HG02884 (cell line): ENCODE measurements around the gene RALGPS1.

Experiments used
- ATAC-seq: cut with Tn5 transposase; IDR thresholded peaks from one replicate; pipeline ENCODE4 v1.9.1; 2021; ENCODE audit warnings: mild to moderate bottlenecking, moderate library complexity; ENCODE audit not compliant: unreplicated experiment

RALGPS1 gene

GRCh38 chr9:127075624-127076372 is 161.2 kb downstream of the RALGPS1 start:
- ATAC-seq = no peak

- ATAC-seq = no peak
These were observed 162.5 kb downstream of the RALGPS1 start for GRCh38 chr9:127076860-127077643.

GRCh38 chr9:127077644-127077946 is 163.0 kb downstream of the RALGPS1 start:
- no peak for ATAC-seq

GRCh38 chr9:127078336-127078735 is 163.8 kb downstream of the RALGPS1 start:
- no peak for ATAC-seq

- no peak for ATAC-seq
These were observed 164.4 kb downstream of the RALGPS1 start for GRCh38 chr9:127078988-127079387.

- no peak for ATAC-seq
These were observed 165.0 kb downstream of the RALGPS1 start for GRCh38 chr9:127079446-127080140.

GRCh38 chr9:127081250-127082185 is 166.9 kb downstream of the RALGPS1 start:
- no peak for ATAC-seq

GRCh38 chr9:127083138-127083980 is 168.8 kb downstream of the RALGPS1 start:
- ATAC-seq = no peak

GRCh38 chr9:127084076-127085039 is 169.8 kb downstream of the RALGPS1 start:
- ATAC-seq = no peak

GRCh38 chr9:127085186-127085585 is 170.6 kb downstream of the RALGPS1 start:
- ATAC-seq = no peak

- no peak for ATAC-seq
These were observed 172.2 kb downstream of the RALGPS1 start for GRCh38 chr9:127086771-127087170.

- ATAC-seq = no peak
These were observed 172.8 kb downstream of the RALGPS1 start for GRCh38 chr9:127087411-127087810.

GRCh38 chr9:127087836-127088235 is 173.3 kb downstream of the RALGPS1 start:
- ATAC-seq = no peak

GRCh38 chr9:127088724-127089615 is 174.4 kb downstream of the RALGPS1 start:
- no peak for ATAC-seq

GRCh38 chr9:127089631-127090081 is 175.1 kb downstream of the RALGPS1 start:
- no peak for ATAC-seq

- ATAC-seq = no peak
These were observed 175.9 kb downstream of the RALGPS1 start for GRCh38 chr9:127090341-127090985.

- ATAC-seq = no peak
These were observed 176.9 kb downstream of the RALGPS1 start for GRCh38 chr9:127091526-127091925.
